Upper lobe of right lung (tissue), 1 donor: Measurements from ENCODE around the gene SLCO3A1. TPM values are rescaled to one million over a fixed set of nuclear protein-coding genes. Genes with fewer than 3 reads are reported as not detected.

ENCODE experiments used
- ATAC-seq: fragments of 200-7000 bp; cut with Tn5 transposase; one replicate; pipeline ENCODE4 v1.9.1; 2020; ENCODE audit warnings: mild to moderate bottlenecking, moderate library complexity
- DNase-seq: peaks from one replicate; pipeline ENCODE4 v3.0.0-alpha.2; 2020
- H3K27ac ChIP-seq: fragments of 200-600 bp; one replicate; pipeline ENCODE4 v1.8.0; 2022
- H3K27me3 ChIP-seq: fragments of 200-600 bp; one replicate; pipeline ENCODE4 v1.8.0; 2022; ENCODE audit warnings: mild to moderate bottlenecking
- H3K36me3 ChIP-seq: fragments of 200-600 bp; one replicate; pipeline ENCODE4 v1.8.0; 2022
- H3K4me1 ChIP-seq: fragments of 200-600 bp; one replicate; pipeline ENCODE4 v1.8.0; 2022
- H3K4me3 ChIP-seq: fragments of 200-600 bp; one replicate; pipeline ENCODE4 v1.8.0; 2022; ENCODE audit warnings: mild to moderate bottlenecking
- H3K9me3 ChIP-seq: fragments of 200-600 bp; one replicate; pipeline ENCODE4 v1.8.0; 2022
- CTCF ChIP-seq: fragments of 200-600 bp; IDR thresholded peaks from one replicate; pipeline ENCODE4 v1.8.0; 2022; ENCODE audit warnings: antibody characterized with exemption
- intact Hi-C: fragments of 100-400 bp; cut with DNase I; formaldehyde crosslinking; loops from one replicate; pipeline ENCODE4 v1.11.0; 2022
- total RNA-seq: library from RNA; stranded (reverse); fragmentation: NEBNext Ultra II Directional; extraction: Animal tissue kit (Norgen Biotek cat#: 25700); gene quantifications from one replicate; pipeline ENCODE4 v1.2.1, GENCODE V29; 2021
- donor health status: DM: no; HTN: yes; CAD: no; lungs with severe emphysema.

Gene SLCO3A1
- total RNA-seq, 1 donor from 2014 or later = 50.6 TPM

GRCh38 chr15:92020804-92021203 lies 167.3 kb downstream of the SLCO3A1 start:
- ATAC-seq (no peak), DNase-seq (no peak)
- no peaks in the 10 kb centered on the region for H3K27me3 ChIP-seq
- TF ChIP-seq CTCF = no peak
- H3K27ac ChIP-seq = no peak overlapping the region
- no peak overlapping the region for H3K4me3 ChIP-seq
- intact Hi-C loops = no loop called here
- H3K9me3 ChIP-seq = no peaks in the 10 kb centered on the region
- H3K4me1 ChIP-seq = peaks cover 33% of the 10 kb centered on the region
- no peaks in the 10 kb centered on the region for H3K36me3 ChIP-seq

GRCh38 chr15:92021792-92022191 lies 168.3 kb downstream of the SLCO3A1 start:
- no peak overlapping the region for H3K27ac ChIP-seq
- H3K4me3 ChIP-seq = no peak overlapping the region
- DNase-seq (no peak), ATAC-seq (no peak)
- TF ChIP-seq CTCF = no peak
- peaks cover 33% of the 10 kb centered on the region for H3K4me1 ChIP-seq
- no peaks in the 10 kb centered on the region for H3K36me3 ChIP-seq
- no peaks in the 10 kb centered on the region for H3K9me3 ChIP-seq
- no peaks in the 10 kb centered on the region for H3K27me3 ChIP-seq
- intact Hi-C loops = no loop called here

GRCh38 chr15:92023965-92024364 lies 170.5 kb downstream of the SLCO3A1 start:
- no peaks in the 10 kb centered on the region for H3K27me3 ChIP-seq
- TF ChIP-seq CTCF = no peak
- peaks cover 46% of the 10 kb centered on the region for H3K4me1 ChIP-seq
- ATAC-seq (no peak), DNase-seq (no peak)
- H3K27ac ChIP-seq = no peak overlapping the region
- intact Hi-C loops = no loop called here
- H3K9me3 ChIP-seq = no peaks in the 10 kb centered on the region
- H3K4me3 ChIP-seq = no peak overlapping the region
- no peaks in the 10 kb centered on the region for H3K36me3 ChIP-seq

GRCh38 chr15:92025706-92026270 lies 172.3 kb downstream of the SLCO3A1 start:
- no peak for TF ChIP-seq CTCF
- Histone ChIP-seq H3K4me3 (no peak overlapping the region), H3K27ac (no peak overlapping the region), H3K36me3 (no peaks in the 10 kb centered on the region), H3K27me3 (no peaks in the 10 kb centered on the region), H3K9me3 (no peaks in the 10 kb centered on the region), H3K4me1 (peaks cover 52% of the 10 kb centered on the region)
- DNase-seq (no peak), ATAC-seq (no peak)
- intact Hi-C loops = no loop called here

- H3K4me3 ChIP-seq = no peak overlapping the region
- H3K9me3 ChIP-seq = no peaks in the 10 kb centered on the region
- peaks cover 36% of the 10 kb centered on the region for H3K4me1 ChIP-seq
- H3K27me3 ChIP-seq = no peaks in the 10 kb centered on the region
- no peak for TF ChIP-seq CTCF
- intact Hi-C loops = no loop called here
- no peak for ATAC-seq
- H3K27ac ChIP-seq = peak overlapping the region; percentile 36
- DNase-seq = no peak
- H3K36me3 ChIP-seq = no peaks in the 10 kb centered on the region
These were observed 174.8 kb downstream of the SLCO3A1 start for GRCh38 chr15:92028389-92028724.

- Histone ChIP-seq H3K4me1 (peaks cover 40% of the 10 kb centered on the region), H3K4me3 (no peak overlapping the region), H3K9me3 (no peaks in the 10 kb centered on the region), H3K27me3 (no peaks in the 10 kb centered on the region), H3K27ac (peak overlapping the region; percentile 70), H3K36me3 (no peaks in the 10 kb centered on the region)
- ATAC-seq = no peak
- intact Hi-C loops = no loop called here
- no peak for DNase-seq
- no peak for TF ChIP-seq CTCF
These were observed 176.3 kb downstream of the SLCO3A1 start for GRCh38 chr15:92029767-92030166.
